IPS-15b (cell line): ENCODE data around the gene TAS1R3.
A peak's percentile ranks its signal among the peaks of the same experiment; 100 is the strongest.

ENCODE experiments used
- H3K27me3 ChIP-seq: one replicate; pipeline ENCODE4 v1.6.1; 2013; ENCODE audit warnings: low read length; ENCODE audit not compliant: control insufficient read depth, insufficient read depth
- H3K36me3 ChIP-seq: one replicate; pipeline ENCODE4 v1.6.1; 2013; ENCODE audit warnings: low read length; ENCODE audit not compliant: control insufficient read depth, insufficient read depth
- H3K4me1 ChIP-seq: one replicate; pipeline ENCODE4 v1.6.1; 2013; ENCODE audit warnings: mild to moderate bottlenecking, low read length; ENCODE audit not compliant: control insufficient read depth, insufficient read depth
- H3K4me3 ChIP-seq: one replicate; pipeline ENCODE4 v1.5.1; 2013; ENCODE audit warnings: low read depth, low read length
- H3K9ac ChIP-seq: one replicate; pipeline ENCODE4 v1.6.1; 2013; ENCODE audit warnings: low read depth, mild to moderate bottlenecking, low read length
- H3K9me3 ChIP-seq: one replicate; pipeline ENCODE4 v1.6.1; 2013; ENCODE audit warnings: mild to moderate bottlenecking, low read length; ENCODE audit not compliant: control insufficient read depth, insufficient read depth

Gene TAS1R3

GRCh38 chr1:1290238-1290731 lies 40.8 kb upstream of the TAS1R3 start:
- no peaks in the 10 kb centered on the region for H3K27me3 ChIP-seq
- H3K4me3 ChIP-seq: no peak overlapping the region
- no peaks in the 10 kb centered on the region for H3K36me3 ChIP-seq
- no peaks in the 10 kb centered on the region for H3K9me3 ChIP-seq
- no peaks in the 10 kb centered on the region for H3K4me1 ChIP-seq
- H3K9ac ChIP-seq: no peak overlapping the region

DNA sequence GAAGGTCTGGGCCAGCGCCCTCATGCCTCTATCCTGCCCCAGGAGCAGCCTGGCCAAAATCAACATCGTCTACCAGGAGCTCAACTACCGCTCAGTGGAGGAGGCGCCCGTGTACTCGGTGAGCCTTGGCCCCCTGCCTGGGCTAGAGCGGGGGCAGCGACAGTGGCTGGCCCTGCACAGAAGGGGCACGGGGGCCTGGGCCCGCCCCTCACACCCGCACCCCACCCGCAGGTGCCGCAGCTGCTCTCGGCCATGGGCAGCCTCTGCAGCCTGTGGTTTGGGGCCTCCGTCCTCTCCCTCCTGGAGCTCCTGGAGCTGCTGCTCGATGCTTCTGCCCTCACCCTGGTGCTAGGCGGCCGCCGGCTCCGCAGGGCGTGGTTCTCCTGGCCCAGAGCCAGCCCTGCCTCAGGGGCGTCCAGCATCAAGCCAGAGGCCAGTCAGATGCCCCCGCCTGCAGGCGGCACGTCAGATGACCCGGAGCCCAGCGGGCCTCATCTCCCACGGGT lies 40.0 kb upstream of the TAS1R3 start:
- H3K9ac ChIP-seq: no peak overlapping the region
- H3K9me3 ChIP-seq: no peaks in the 10 kb centered on the region
- no peak overlapping the region for H3K4me3 ChIP-seq
- H3K4me1 ChIP-seq: no peaks in the 10 kb centered on the region
- H3K36me3 ChIP-seq: peaks cover 6% of the 10 kb centered on the region
- no peaks in the 10 kb centered on the region for H3K27me3 ChIP-seq

GRCh38 chr1:1291548-1292441 lies 39.3 kb upstream of the TAS1R3 start:
- Histone ChIP-seq H3K27me3 (no peaks in the 10 kb centered on the region), H3K4me1 (no peaks in the 10 kb centered on the region), H3K9ac (no peak overlapping the region), H3K4me3 (no peak overlapping the region), H3K9me3 (no peaks in the 10 kb centered on the region), H3K36me3 (peaks cover 8% of the 10 kb centered on the region)

DNA sequence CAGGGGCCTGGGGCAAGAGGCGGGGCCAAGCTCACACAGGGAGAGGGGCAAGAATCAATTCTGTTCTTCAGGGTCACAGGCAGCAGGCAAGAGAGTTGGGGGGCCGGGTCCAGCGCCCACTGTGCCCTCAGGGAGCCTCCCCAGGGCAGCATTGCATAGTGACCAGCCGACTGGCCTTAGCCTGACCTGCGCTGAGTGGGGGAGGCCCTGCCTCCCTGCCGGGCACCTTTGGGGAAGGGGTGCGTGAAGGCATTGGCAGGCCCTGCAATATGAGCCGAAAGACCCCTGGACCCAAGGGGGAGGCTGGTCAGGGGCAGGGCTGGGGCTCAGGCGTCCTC lies 38.7 kb upstream of the TAS1R3 start:
- Histone ChIP-seq H3K4me1 (no peaks in the 10 kb centered on the region), H3K27me3 (no peaks in the 10 kb centered on the region), H3K9ac (no peak overlapping the region), H3K36me3 (peaks cover 8% of the 10 kb centered on the region), H3K4me3 (no peak overlapping the region), H3K9me3 (no peaks in the 10 kb centered on the region)

DNA sequence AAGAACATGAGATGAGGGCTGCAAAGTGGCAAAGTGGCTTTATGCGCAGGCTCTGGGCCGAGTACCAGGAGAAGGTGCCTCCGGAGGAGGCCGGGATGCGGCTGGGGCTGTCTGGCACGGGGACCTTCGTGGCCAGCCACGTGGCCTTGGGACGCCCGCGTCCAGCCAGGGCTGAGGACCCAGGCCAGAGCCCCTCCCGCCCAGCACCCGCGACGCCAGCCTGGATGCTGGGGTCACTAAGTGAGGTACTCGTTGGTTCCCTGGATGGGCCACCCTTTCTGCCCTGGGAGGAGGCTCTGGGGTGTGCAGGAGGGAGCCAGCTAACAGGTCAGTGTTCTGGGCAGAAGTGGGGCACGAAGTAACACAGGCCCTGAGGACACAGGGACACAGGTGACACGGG lies 38.2 kb upstream of the TAS1R3 start:
- H3K4me1 ChIP-seq: no peaks in the 10 kb centered on the region
- H3K36me3 ChIP-seq: peaks cover 8% of the 10 kb centered on the region
- no peaks in the 10 kb centered on the region for H3K9me3 ChIP-seq
- no peak overlapping the region for H3K4me3 ChIP-seq
- H3K9ac ChIP-seq: no peak overlapping the region
- H3K27me3 ChIP-seq: no peaks in the 10 kb centered on the region

- Histone ChIP-seq H3K4me1 (no peaks in the 10 kb centered on the region), H3K4me3 (peak overlapping the region; percentile 26), H3K9ac (no peak overlapping the region)
Observed at GRCh38 chr1:1293263-1294249, 37.5 kb upstream of the TAS1R3 start.

GRCh38 chr1:1294250-1294890 lies 36.7 kb upstream of the TAS1R3 start:
- Histone ChIP-seq H3K36me3 (peaks cover 8% of the 10 kb centered on the region), H3K9ac (no peak overlapping the region), H3K27me3 (no peaks in the 10 kb centered on the region), H3K4me1 (no peaks in the 10 kb centered on the region), H3K9me3 (no peaks in the 10 kb centered on the region), H3K4me3 (peak overlapping the region; percentile 26)

More at GRCh38 chr1:1293263-1294249, 37.5 kb upstream of the TAS1R3 start:
- Histone ChIP-seq H3K36me3 (peaks cover 8% of the 10 kb centered on the region), H3K9me3 (no peaks in the 10 kb centered on the region), H3K27me3 (no peaks in the 10 kb centered on the region)

DNA sequence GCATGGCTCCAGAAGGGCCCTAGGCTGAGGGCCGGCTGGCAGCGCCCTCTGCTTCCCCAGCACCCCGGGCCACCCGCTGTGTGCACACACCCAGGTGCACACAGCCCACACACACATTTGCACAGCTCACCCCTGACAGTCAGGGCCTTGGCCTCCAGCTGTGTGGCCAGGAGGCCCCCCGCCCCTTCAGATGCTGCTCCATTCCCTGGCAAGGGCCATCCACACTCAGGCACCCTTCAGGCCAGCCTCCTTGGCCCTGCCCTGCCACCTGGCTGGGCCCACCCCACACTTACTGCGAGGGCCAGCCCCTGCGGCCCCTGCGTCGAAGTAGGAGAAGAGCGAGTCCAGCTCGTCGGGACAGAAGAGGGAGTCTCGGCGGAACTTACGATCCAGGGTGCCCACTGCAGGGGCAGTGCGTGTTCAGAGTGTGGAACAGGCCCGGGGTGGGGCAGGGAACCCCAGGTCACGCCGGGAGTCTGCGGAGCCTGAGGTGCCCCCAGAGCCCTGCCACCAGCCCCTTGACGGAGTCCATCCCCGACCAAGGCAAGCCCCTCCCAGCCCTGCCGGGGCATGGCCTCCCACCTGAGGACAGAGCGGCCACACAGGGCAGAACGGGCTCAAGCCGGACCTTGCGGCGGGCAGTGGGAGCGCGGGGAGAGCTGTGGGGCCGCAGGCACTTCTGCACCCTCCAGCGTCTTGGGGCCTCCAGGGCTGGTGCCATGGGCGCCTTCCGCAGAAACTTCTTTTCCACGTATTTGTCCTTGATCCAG lies 35.7 kb upstream of the TAS1R3 start:
- Histone ChIP-seq H3K9me3 (no peaks in the 10 kb centered on the region), H3K9ac (no peak overlapping the region), H3K4me3 (no peak overlapping the region), H3K36me3 (peaks cover 8% of the 10 kb centered on the region), H3K27me3 (no peaks in the 10 kb centered on the region), H3K4me1 (no peaks in the 10 kb centered on the region)

DNA sequence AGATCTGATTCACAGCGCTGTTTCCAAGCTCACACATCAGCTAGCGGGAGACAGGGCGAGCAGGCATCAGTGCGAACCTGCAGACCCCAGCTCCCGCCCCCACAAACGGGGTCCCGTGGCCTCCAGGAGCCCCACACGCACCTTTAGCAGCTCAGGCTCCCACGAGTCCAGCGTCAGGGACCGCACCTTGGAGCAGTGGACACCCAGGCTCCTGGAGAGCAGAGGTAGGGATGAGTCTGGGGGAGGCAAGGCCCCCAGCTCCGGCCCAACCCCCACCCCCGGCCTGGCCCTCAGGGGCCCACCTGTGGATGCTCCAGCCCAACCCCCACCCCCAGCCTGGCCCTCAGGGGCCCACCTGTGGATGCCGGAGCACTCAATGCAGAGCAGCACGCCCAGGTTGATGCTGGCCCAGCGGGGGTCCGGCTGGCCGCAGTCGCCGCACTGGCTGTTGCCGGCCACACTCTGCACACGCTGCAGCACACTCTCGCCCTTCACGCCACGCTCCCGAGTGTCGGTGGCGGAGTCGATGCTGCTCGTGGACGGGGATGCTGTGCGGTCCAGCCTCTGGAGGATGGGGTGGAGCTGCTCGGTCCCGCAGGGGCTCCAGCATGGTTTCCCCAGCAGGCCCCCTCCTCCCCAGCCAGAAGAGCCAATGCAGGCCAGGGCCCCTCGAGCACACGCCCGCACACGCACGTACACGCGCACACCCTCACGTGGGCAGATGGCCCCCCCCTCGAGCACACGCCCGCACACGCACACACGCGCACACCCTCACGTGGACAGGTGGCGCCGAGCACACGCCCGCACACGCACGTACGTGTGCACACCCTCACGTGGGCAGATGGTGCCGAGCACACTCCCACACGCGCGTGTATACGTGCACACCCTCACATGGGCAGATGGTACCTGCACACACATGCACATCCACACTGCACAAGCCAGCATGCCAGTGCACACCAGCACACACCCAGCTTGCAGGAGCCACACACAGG lies 34.7 kb upstream of the TAS1R3 start:
- no peaks in the 10 kb centered on the region for H3K4me1 ChIP-seq
- H3K4me3 ChIP-seq: no peak overlapping the region
- no peaks in the 10 kb centered on the region for H3K27me3 ChIP-seq
- no peak overlapping the region for H3K9ac ChIP-seq
- H3K36me3 ChIP-seq: peaks cover 8% of the 10 kb centered on the region
- no peaks in the 10 kb centered on the region for H3K9me3 ChIP-seq

DNA sequence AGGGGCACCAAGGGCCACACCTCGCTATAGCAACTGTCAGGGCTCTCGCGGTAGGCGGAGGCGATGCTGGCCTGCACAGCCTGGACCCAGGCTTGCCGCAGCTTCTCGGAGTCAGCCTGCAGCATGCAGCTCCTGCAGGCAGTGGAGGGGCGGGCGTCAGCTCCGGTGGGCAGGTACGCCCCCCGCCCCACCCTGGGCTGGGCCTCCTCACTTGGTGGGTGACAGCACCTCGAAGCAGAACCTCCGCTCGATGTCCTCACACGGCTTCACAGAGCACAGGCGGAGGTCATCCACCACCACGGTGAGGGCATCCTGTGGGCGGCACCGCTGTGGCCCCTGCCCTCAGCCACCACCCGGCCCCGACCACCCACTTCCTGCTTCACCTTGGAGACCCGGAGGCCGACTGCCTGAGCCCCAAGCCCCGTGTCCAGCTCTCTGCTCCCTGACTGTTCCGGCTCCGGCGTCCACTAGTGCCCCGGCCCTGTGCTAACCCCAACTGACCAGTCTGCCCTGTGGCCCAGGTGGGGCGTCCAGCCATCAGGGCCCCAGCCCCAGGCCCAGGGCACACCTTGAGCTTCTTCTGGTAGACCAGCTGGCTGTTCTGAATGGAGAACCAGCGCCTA lies 33.2 kb upstream of the TAS1R3 start:
- Histone ChIP-seq H3K4me3 (no peak overlapping the region), H3K9me3 (no peaks in the 10 kb centered on the region), H3K4me1 (no peaks in the 10 kb centered on the region), H3K27me3 (no peaks in the 10 kb centered on the region), H3K9ac (no peak overlapping the region), H3K36me3 (peaks cover 8% of the 10 kb centered on the region)
